A673 (cell line): ENCODE measurements around the gene AHRR.

Experiments
- CTCF ChIP-seq: fragments of 300-800, 200-600 bp; sonication (generic); conservative IDR thresholded peaks from 2 replicates; pipeline ENCODE4 v1.5.1; 2017; ENCODE audit warnings: low read depth, mild to moderate bottlenecking, antibody characterized with exemption, low read length, moderate library complexity, mixed read lengths
- EZH2 ChIP-seq: fragments of 200-600 bp; sonication (generic); IDR thresholded peaks from 2 replicates; pipeline ENCODE4 v1.6.1; 2017; ENCODE audit warnings: borderline replicate concordance, low read depth, mild to moderate bottlenecking, mixed read lengths, antibody characterized with exemption, low read length; ENCODE audit not compliant: poor library complexity, severe bottlenecking

GRCh38 chr5:347712-348284 lies 26.3 kb downstream of the AHRR start:
- TF ChIP-seq CTCF (no peak), EZH2 (no peak)
